PC-3 (cell line): ENCODE results near the gene NDUFB10. TPM values are rescaled to one million over a fixed set of nuclear protein-coding genes. Genes with fewer than 3 reads are reported as not detected.

ENCODE experiments used
- ATAC-seq: fragments of 200-7000 bp; cut with Tn5 transposase; 2 replicates; pipeline ENCODE4 v1.9.1; 2020; ENCODE audit warnings: mild to moderate bottlenecking, moderate library complexity
- BruUV-seq: library from RNA; stranded (reverse); fragments of 400-500 nt; replicated peaks from 2 replicates; lab custom pipeline; 2021; lab: Mats Ljungman, UMichigan
- CTCF ChIA-PET: fragments of 300-600 bp; sonication (Branson Sonifier 250); formaldehyde crosslinking; loops from one replicate; lab custom pipeline; 2022; ENCODE audit warnings: antibody characterized with exemption; lab: Charles Lee
- POLR2A ChIA-PET: fragments of 300-600 bp; sonication (Branson Sonifier 250); formaldehyde crosslinking; loops from one replicate; lab custom pipeline; 2022; ENCODE audit warnings: antibody characterized with exemption; ENCODE audit not compliant: unreplicated experiment; lab: Charles Lee
- DNase-seq: peaks from one replicate; pipeline ENCODE4 v3.0.0-alpha.2; 2015
- H2AFZ ChIP-seq: fragments of 300-600 bp; sonication (generic); 2 replicates; pipeline ENCODE4 v1.6.0; 2016; ENCODE audit warnings: antibody characterized with exemption, low read length
- H3F3A ChIP-seq: fragments of 300-600 bp; sonication (generic); one replicate; pipeline ENCODE4 v1.6.0; 2017; ENCODE audit warnings: antibody characterized with exemption, low read length, control low read depth, mild to moderate bottlenecking; ENCODE audit not compliant: unreplicated experiment
- H3K27ac ChIP-seq: fragments of 300-600 bp; sonication (generic); 2 replicates; pipeline ENCODE4 v1.5.1; 2016; ENCODE audit warnings: mild to moderate bottlenecking, low read length
- H3K27me3 ChIP-seq: fragments of 300-600 bp; sonication (generic); 2 replicates; pipeline ENCODE4 v1.6.1; 2016; ENCODE audit warnings: low read length, mixed read lengths
- H3K36me3 ChIP-seq: fragments of 300-600 bp; sonication (generic); 2 replicates; pipeline ENCODE4 v1.6.1; 2016; ENCODE audit warnings: low read depth, mixed run types, low read length, mixed read lengths
- H3K4me1 ChIP-seq: fragments of 300-600 bp; sonication (generic); 2 replicates; pipeline ENCODE4 v1.5.1; 2016; ENCODE audit warnings: low read length; ENCODE audit not compliant: insufficient read depth
- H3K4me2 ChIP-seq: fragments of 300-600 bp; sonication (generic); 2 replicates; pipeline ENCODE4 v1.6.0; 2016; ENCODE audit warnings: low read length
- H3K4me3 ChIP-seq: fragments of 300-600 bp; sonication (generic); 2 replicates; pipeline ENCODE4 v1.5.1; 2016; ENCODE audit warnings: mild to moderate bottlenecking, low read length, mixed read lengths
- H3K79me2 ChIP-seq: fragments of 300-600 bp; sonication (generic); 2 replicates; pipeline ENCODE4 v1.6.1; 2017; ENCODE audit warnings: low read length, mixed read lengths
- H3K9ac ChIP-seq: fragments of 300-600 bp; sonication (generic); 2 replicates; pipeline ENCODE4 v1.6.0; 2016; ENCODE audit warnings: mild to moderate bottlenecking, low read length
- H3K9me2 ChIP-seq: fragments of 300-600 bp; sonication (generic); replicated peaks from 2 replicates; pipeline ENCODE4 v1.6.1; 2016; ENCODE audit warnings: mixed run types, low read length, mixed read lengths
- H3K9me3 ChIP-seq: fragments of 300-600 bp; sonication (generic); 2 replicates; pipeline ENCODE4 v1.6.1; 2016; ENCODE audit warnings: low read length, mixed read lengths
- H4K20me1 ChIP-seq: fragments of 300-600 bp; sonication (generic); 2 replicates; pipeline ENCODE4 v1.6.1; 2016; ENCODE audit warnings: low read length, mixed read lengths
- EZH2 ChIP-seq: fragments of 300-600 bp; sonication (generic); IDR thresholded peaks from one replicate; pipeline ENCODE4 v1.6.1; 2017; ENCODE audit warnings: antibody characterized with exemption, mild to moderate bottlenecking, low read length; ENCODE audit not compliant: unreplicated experiment
- EZH2phosphoT487 ChIP-seq: fragments of 300-600 bp; sonication (generic); IDR thresholded peaks from 2 replicates; pipeline ENCODE4 v1.6.1; 2018; ENCODE audit warnings: mild to moderate bottlenecking, antibody characterized with exemption, low read length, borderline replicate concordance
- intact Hi-C: fragments of 100-400 bp; cut with micrococcal nuclease; formaldehyde crosslinking; loops from 2 replicates; pipeline ENCODE4 v1.9.0; 2023
- total RNA-seq: library from RNA; depleted of rRNA; stranded (reverse); fragments of >200 nt; gene quantifications from 2 replicates; pipeline ENCODE4 v1.2.3, GENCODE V29; 2014
- TF ChIP-seq, protein P1 (sequence below): fragments of 300-600 bp; sonication (generic); conservative IDR thresholded peaks from 2 replicates; pipeline ENCODE4 v1.5.1; 2017; ENCODE audit warnings: antibody characterized with exemption, low read depth, mild to moderate bottlenecking, low read length

Gene NDUFB10
- total RNA-seq, 1 experiment from 2014 or later, result 530 TPM

DNA sequence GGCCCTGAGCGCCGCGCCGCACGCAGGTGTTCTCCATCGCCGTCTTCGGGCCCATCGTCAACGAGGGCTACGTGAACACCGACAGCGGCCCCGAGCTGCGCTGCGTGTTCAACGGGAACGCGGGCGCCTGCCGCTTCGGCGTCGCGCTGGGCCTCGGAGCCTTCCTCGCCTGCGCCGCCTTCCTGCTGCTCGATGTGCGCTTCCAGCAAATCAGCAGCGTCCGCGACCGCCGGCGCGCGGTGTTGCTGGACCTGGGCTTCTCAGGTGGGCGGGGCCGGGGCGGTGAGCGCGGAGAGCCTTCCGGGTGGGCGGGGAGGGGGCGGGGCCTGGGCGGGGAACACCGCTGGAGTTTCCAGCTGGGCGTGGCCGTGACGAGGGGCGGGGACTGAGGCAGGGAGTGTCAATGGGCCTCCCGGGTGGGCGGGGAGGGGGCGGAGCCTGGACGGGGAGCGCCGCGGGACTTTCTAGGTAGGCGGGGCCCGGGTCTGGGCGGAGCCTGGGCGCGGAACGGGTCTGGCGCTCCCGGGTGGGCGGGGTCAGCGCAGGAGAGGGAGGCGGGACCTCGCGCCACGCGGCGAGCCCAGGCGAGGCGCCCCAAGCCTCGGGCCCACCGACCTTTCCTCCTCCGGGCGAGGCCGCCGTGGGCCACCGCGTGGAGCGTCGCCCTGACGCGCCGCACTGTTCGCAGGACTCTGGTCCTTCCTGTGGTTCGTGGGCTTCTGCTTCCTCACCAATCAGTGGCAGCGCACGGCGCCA lies 32.8 kb downstream of the NDUFB10 start:
- intact Hi-C loops, result no loop called here
- no peaks in the 10 kb centered on the region for H3K36me3 ChIP-seq
- peak; percentile 23 for ATAC-seq
- no peak overlapping the region for H3K27ac ChIP-seq
- no peak overlapping the region for H3K9ac ChIP-seq
- H3F3A ChIP-seq, result no peaks in the 10 kb centered on the region
- peaks cover 4% of the 10 kb centered on the region; the same call in 1 of the 2 replicates for H3K4me1 ChIP-seq
- no peak overlapping the region for H2AFZ ChIP-seq
- H3K27me3 ChIP-seq, result no peaks in the 10 kb centered on the region
- no peaks in the 10 kb centered on the region for H3K9me3 ChIP-seq
- ChIA-PET POLR2A (no interaction called here), CTCF (interaction anchor here (0.5 kb wide), 1 partner anchor 30 kb away, joined by 10 read pairs; no protein-coding TSS in a partner anchor)
- H4K20me1 ChIP-seq, result no peaks in the 10 kb centered on the region
- no TSS peak for BruUV-seq
- H3K4me3 ChIP-seq, result no peak overlapping the region
- no peak overlapping the region for H3K4me2 ChIP-seq
- no peaks in the 10 kb centered on the region for H3K79me2 ChIP-seq
- DNase-seq, result peak; percentile 63
- no peaks in the 10 kb centered on the region for H3K9me2 ChIP-seq
- TF ChIP-seq EZH2 (no peak), EZH2phosphoT487 (no peak)
- TF ChIP-seq, protein P1, sequence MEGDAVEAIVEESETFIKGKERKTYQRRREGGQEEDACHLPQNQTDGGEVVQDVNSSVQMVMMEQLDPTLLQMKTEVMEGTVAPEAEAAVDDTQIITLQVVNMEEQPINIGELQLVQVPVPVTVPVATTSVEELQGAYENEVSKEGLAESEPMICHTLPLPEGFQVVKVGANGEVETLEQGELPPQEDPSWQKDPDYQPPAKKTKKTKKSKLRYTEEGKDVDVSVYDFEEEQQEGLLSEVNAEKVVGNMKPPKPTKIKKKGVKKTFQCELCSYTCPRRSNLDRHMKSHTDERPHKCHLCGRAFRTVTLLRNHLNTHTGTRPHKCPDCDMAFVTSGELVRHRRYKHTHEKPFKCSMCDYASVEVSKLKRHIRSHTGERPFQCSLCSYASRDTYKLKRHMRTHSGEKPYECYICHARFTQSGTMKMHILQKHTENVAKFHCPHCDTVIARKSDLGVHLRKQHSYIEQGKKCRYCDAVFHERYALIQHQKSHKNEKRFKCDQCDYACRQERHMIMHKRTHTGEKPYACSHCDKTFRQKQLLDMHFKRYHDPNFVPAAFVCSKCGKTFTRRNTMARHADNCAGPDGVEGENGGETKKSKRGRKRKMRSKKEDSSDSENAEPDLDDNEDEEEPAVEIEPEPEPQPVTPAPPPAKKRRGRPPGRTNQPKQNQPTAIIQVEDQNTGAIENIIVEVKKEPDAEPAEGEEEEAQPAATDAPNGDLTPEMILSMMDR, result no peak

DNA sequence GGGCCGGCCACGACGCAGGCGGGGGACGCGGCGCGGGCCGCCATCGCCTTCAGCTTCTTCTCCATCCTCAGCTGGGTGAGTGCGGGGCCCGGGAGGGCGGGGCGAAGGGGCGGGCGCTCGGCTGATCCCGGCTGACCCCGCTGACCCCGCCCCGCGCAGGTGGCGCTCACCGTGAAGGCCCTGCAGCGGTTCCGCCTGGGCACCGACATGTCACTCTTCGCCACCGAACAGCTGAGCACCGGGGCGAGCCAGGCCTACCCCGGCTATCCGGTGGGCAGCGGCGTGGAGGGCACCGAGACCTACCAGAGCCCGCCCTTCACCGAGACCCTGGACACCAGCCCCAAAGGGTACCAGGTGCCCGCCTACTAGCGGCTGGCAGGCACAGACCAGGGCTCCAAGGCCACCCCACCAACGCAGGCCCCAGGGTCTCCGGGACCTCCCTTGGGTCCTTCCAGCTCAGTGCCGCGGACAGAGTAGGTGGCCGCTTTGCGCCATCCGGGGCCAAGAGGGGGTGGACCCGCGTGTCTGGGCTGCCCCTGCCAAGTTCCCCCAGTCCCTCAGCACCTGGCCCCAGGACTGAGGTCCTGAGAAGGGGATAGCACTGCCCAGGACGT lies 33.5 kb downstream of the NDUFB10 start:
- POLR2A ChIA-PET, result no interaction called here
- no peaks in the 10 kb centered on the region for H3K36me3 ChIP-seq
- peaks cover 4% of the 10 kb centered on the region; the same call in 1 of the 2 replicates for H3K4me1 ChIP-seq
- no peak overlapping the region for H3K4me2 ChIP-seq
- H3F3A ChIP-seq, result no peaks in the 10 kb centered on the region
- H3K27ac ChIP-seq, result no peak overlapping the region
- H3K27me3 ChIP-seq, result no peaks in the 10 kb centered on the region
- DNase-seq (no peak), ATAC-seq (no peak)
- H3K9me2 ChIP-seq, result no peaks in the 10 kb centered on the region
- intact Hi-C loops, result no loop called here
- no peaks in the 10 kb centered on the region for H4K20me1 ChIP-seq
- no peaks in the 10 kb centered on the region for H3K9me3 ChIP-seq
- no TSS peak for BruUV-seq
- CTCF ChIA-PET, result interaction anchor here (0.5 kb wide), 1 partner anchor 30 kb away, joined by 10 read pairs; no protein-coding TSS in a partner anchor
- H3K9ac ChIP-seq, result no peak overlapping the region
- no peak overlapping the region for H3K4me3 ChIP-seq
- no peaks in the 10 kb centered on the region for H3K79me2 ChIP-seq
- H2AFZ ChIP-seq, result no peak overlapping the region
- TF ChIP-seq EZH2, result no peak
- TF ChIP-seq, protein P1, result no peak
- no peak for TF ChIP-seq EZH2phosphoT487

DNA sequence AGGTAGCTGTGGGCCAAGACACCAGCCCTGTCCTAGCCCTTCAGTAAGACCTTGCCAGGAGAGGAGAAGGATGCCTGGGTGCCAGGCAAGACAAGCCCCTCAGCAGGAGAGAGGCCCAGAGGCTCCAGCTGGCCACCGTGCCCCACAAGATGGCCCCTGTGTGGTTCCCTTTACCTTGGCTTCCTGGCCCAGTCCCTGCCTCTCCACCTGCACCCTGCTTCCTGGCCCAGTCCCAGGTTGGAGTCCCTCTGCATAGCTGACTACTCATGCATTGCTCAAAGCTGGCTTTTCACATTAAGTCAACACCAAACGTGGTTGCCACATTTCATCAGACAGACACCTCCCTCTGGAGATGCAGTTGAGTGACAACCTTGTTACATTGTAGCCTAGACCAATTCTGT lies 34.4 kb downstream of the NDUFB10 start:
- ChIA-PET POLR2A (no interaction called here), CTCF (no interaction called here)
- ATAC-seq, result peak; percentile 62
- intact Hi-C loops, result no loop called here
- no TSS peak for BruUV-seq
- H3K4me3 ChIP-seq, result no peak overlapping the region
- no peak overlapping the region for H2AFZ ChIP-seq
- H3F3A ChIP-seq, result no peaks in the 10 kb centered on the region
- H3K9me3 ChIP-seq, result no peaks in the 10 kb centered on the region
- H3K4me2 ChIP-seq, result no peak overlapping the region
- TF ChIP-seq, protein P1, result no peak
- no peak for TF ChIP-seq EZH2
- no peak for TF ChIP-seq EZH2phosphoT487
- no peaks in the 10 kb centered on the region for H3K36me3 ChIP-seq
- H3K27me3 ChIP-seq, result no peaks in the 10 kb centered on the region
- H3K9me2 ChIP-seq, result no peaks in the 10 kb centered on the region
- peaks cover 4% of the 10 kb centered on the region; the same call in 1 of the 2 replicates for H3K4me1 ChIP-seq
- H3K9ac ChIP-seq, result no peak overlapping the region
- H4K20me1 ChIP-seq, result no peaks in the 10 kb centered on the region
- DNase-seq, result peak; percentile 79
- H3K27ac ChIP-seq, result no peak overlapping the region
- no peaks in the 10 kb centered on the region for H3K79me2 ChIP-seq
